Raji (cell line): Measurements from ENCODE around the gene KCNJ14.

Source experiments
- POLR2A ChIP-seq: IDR thresholded peaks from 2 replicates; pipeline ENCODE4 v1.6.1; 2011; ENCODE audit warnings: low read depth, low read length, control low read depth; ENCODE audit not compliant: insufficient read depth

Gene KCNJ14

GRCh38 chr19:48487544-48487943 lies 32.2 kb downstream of the KCNJ14 start:
- TF ChIP-seq POLR2A, result no peak

GRCh38 chr19:48487948-48488347 lies 32.6 kb downstream of the KCNJ14 start:
- no peak for TF ChIP-seq POLR2A

- no peak for TF ChIP-seq POLR2A
Measured at GRCh38 chr19:48489608-48490216, 34.3 kb downstream of the KCNJ14 start.

GRCh38 chr19:48490981-48491792 lies 35.8 kb downstream of the KCNJ14 start:
- no peak for TF ChIP-seq POLR2A

GRCh38 chr19:48491793-48492123 lies 36.4 kb downstream of the KCNJ14 start:
- TF ChIP-seq POLR2A, result no peak

GRCh38 chr19:48492925-48493717 lies 37.7 kb downstream of the KCNJ14 start:
- TF ChIP-seq POLR2A, result 0 out of 2 replicates have a peak, but pooled peaks have one; percentile 45

- no peak for TF ChIP-seq POLR2A
Measured at GRCh38 chr19:48493718-48494401, 38.5 kb downstream of the KCNJ14 start.

GRCh38 chr19:48495396-48495795 lies 40.0 kb downstream of the KCNJ14 start:
- TF ChIP-seq POLR2A, result no peak

- no peak for TF ChIP-seq POLR2A
Measured at GRCh38 chr19:48496959-48497727, 41.8 kb downstream of the KCNJ14 start.

GRCh38 chr19:48497728-48498594 lies 42.6 kb downstream of the KCNJ14 start:
- no peak for TF ChIP-seq POLR2A

- no peak for TF ChIP-seq POLR2A
Measured at GRCh38 chr19:48498595-48499311, 43.4 kb downstream of the KCNJ14 start.

GRCh38 chr19:48499316-48500090 lies 44.1 kb downstream of the KCNJ14 start:
- no peak for TF ChIP-seq POLR2A
